GM10266 (cell line): ENCODE measurements around the gene ADAM20.

Experiments
- DNase-seq: peaks from one replicate; pipeline ENCODE4 v3.0.0; 2012; ENCODE audit errors: extremely low spot score
- CTCF ChIP-seq: IDR thresholded peaks from 2 replicates; pipeline ENCODE4 v1.5.1; 2012; ENCODE audit warnings: mild to moderate bottlenecking, low read depth; ENCODE audit not compliant: control insufficient read depth, insufficient read depth; ENCODE audit errors: missing control alignments

The ADAM20 gene

GRCh38 chr14:70534904-70535303, at the start of gene ADAM20:
Gene ADAM20, minus strand, starts transcription at chr14:70535004. Its CDS starts 10,247 bp downstream, at chr14:70524757.
- DNase-seq = no peak
- TF ChIP-seq CTCF = no peak

GRCh38 chr14:70576891-70577290, 42.1 kb upstream of the ADAM20 start:
- DNase-seq = no peak
- TF ChIP-seq CTCF = no peak

- no peak for DNase-seq
- TF ChIP-seq CTCF = no peak
Observed at GRCh38 chr14:70573050-70573449, 38.2 kb upstream of the ADAM20 start.

GRCh38 chr14:70571139-70571538, 36.3 kb upstream of the ADAM20 start:
- no peak for TF ChIP-seq CTCF
- no peak for DNase-seq

- peak; percentile 42 for TF ChIP-seq CTCF
- peak; percentile 38 for DNase-seq
Observed at GRCh38 chr14:70567791-70568190, 33.0 kb upstream of the ADAM20 start.

GRCh38 chr14:70563869-70564268, 29.1 kb upstream of the ADAM20 start:
- no peak for DNase-seq
- no peak for TF ChIP-seq CTCF

GRCh38 chr14:70563417-70563816, 28.6 kb upstream of the ADAM20 start:
- TF ChIP-seq CTCF = no peak
- DNase-seq = no peak
